SH-SY5Y (cell line): ENCODE data around the gene NXPH4.

Source experiments
- GATA2 ChIP-seq: IDR thresholded peaks from 2 replicates; pipeline ENCODE4 v1.6.1; 2011; ENCODE audit warnings: mild to moderate bottlenecking, low read depth, low read length
- GATA3 ChIP-seq: IDR thresholded peaks from 2 replicates; pipeline ENCODE4 v1.6.1; 2011; ENCODE audit warnings: low read depth, mild to moderate bottlenecking, low read length, moderate library complexity

Gene NXPH4

DNA sequence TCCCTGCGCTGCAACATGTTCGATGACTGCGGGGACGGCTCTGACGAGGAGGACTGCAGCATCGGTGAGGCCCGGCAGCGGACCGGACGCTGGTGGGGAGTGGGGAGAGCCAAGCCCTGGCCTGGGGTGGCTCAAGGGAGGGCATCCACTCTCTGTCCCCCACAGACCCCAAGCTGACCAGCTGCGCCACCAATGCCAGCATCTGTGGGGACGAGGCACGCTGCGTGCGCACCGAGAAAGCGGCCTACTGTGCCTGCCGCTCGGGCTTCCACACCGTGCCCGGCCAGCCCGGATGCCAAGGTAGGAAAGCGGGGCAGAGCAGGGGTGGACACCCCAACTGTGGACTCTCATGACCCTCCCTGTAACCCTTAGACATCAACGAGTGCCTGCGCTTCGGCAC lies 11.4 kb upstream of the NXPH4 start:
- TF ChIP-seq GATA3 (no peak), GATA2 (no peak)

- no peak for TF ChIP-seq GATA2
- TF ChIP-seq GATA3, result no peak
Observed at GRCh38 chr12:57205931-57206330, 10.7 kb upstream of the NXPH4 start.

DNA sequence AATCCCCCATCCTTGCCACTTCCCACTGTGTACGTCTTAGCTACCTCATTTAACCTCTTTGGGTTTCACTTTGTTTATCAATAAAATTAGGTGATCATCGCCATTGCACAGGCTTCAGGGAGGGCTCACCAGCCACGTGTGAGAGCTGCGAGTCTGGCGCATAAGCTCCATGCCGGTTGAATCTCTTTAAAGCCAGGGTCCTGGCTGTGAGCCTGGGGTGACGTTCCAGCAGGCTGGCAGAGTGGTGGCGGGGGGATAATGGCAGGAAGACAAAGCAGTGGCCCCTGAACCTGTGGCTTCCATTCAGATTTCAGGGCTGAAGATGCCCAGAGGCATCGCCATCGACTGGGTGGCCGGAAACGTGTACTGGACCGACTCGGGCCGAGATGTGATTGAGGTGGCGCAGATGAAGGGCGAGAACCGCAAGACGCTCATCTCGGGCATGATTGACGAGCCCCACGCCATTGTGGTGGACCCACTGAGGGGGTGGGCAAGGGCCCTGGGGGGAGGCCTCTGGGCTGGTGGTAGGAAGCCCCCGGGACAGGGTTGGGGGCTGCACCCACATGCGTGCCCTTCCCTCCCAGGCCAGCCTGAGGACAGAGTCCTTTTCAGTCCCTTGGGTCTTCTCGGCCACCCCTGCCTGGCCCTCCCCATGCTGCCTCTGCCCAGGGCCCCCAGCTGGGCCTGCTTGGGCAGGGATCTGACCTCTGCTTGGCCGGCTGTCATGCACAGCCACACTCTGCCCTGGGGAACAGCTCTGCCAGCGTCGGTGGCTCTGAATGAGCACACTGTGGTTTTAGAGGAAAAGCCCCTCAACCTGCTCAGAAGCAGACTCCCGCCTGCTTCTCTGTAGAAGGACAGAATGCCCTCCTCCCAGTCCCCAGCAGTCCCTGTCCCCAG lies 8.6 kb upstream of the NXPH4 start:
- no peak for TF ChIP-seq GATA2
- no peak for TF ChIP-seq GATA3

GRCh38 chr12:57208631-57209282 lies 7.8 kb upstream of the NXPH4 start:
- TF ChIP-seq GATA3 (no peak), GATA2 (no peak)

GRCh38 chr12:57209916-57210315 lies 6.7 kb upstream of the NXPH4 start:
- TF ChIP-seq GATA3, result no peak
- no peak for TF ChIP-seq GATA2

DNA sequence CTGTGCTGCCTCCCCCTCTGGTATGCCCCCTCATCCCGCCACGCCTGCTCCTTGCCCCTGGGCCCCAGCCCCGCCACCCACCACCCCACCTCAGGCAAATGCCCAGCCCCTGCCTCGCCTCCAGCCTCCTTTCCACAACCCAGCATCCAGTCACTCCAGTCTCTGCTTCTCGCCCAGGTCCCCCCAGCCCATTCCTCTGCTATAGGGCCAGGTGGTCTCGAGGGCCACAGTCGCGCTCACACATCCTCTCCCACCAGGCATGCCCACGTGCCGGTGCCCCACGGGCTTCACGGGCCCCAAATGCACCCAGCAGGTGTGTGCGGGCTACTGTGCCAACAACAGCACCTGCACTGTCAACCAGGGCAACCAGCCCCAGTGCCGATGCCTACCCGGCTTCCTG lies 6.1 kb upstream of the NXPH4 start:
- no peak for TF ChIP-seq GATA2
- no peak for TF ChIP-seq GATA3

DNA sequence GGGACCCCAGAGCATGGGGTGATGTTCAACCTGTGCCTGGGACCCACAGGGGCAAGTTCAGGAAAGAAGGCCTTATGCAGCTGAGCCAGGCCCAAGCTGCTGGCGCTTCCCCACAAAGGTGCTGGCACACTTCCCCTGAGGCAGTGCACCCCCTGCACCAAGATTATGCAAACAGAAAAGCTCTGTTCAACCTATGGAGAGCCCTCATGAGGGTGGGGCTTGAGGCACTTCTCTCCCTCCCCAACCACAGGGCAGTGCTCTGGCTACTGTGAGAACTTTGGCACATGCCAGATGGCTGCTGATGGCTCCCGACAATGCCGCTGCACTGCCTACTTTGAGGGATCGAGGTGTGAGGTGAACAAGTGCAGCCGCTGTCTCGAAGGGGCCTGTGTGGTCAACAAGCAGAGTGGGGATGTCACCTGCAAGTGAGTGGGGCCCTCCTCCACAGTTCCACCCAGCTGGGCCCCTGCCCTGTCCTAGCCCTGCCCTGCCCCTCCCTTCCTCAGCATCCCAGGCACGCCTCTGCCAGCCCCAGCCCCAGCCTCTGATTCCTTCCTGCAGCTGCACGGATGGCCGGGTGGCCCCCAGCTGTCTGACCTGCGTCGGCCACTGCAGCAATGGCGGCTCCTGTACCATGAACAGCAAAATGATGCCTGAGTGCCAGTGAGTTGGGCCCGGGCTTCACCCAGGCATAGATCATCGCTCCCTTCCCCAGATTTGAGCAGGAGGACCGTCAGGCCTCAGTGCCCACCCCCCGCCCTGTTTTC lies 5.5 kb upstream of the NXPH4 start:
- no peak for TF ChIP-seq GATA3
- TF ChIP-seq GATA2, result no peak

GRCh38 chr12:57211791-57212700 lies 4.5 kb upstream of the NXPH4 start:
- TF ChIP-seq GATA3, result no peak
- TF ChIP-seq GATA2, result no peak

DNA sequence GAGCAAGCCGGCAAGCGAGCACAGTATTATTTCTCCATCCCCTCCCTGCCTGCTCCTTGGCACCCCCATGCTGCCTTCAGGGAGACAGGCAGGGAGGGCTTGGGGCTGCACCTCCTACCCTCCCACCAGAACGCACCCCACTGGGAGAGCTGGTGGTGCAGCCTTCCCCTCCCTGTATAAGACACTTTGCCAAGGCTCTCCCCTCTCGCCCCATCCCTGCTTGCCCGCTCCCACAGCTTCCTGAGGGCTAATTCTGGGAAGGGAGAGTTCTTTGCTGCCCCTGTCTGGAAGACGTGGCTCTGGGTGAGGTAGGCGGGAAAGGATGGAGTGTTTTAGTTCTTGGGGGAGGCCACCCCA lies 3.9 kb upstream of the NXPH4 start:
- TF ChIP-seq GATA2, result no peak
- no peak for TF ChIP-seq GATA3

DNA sequence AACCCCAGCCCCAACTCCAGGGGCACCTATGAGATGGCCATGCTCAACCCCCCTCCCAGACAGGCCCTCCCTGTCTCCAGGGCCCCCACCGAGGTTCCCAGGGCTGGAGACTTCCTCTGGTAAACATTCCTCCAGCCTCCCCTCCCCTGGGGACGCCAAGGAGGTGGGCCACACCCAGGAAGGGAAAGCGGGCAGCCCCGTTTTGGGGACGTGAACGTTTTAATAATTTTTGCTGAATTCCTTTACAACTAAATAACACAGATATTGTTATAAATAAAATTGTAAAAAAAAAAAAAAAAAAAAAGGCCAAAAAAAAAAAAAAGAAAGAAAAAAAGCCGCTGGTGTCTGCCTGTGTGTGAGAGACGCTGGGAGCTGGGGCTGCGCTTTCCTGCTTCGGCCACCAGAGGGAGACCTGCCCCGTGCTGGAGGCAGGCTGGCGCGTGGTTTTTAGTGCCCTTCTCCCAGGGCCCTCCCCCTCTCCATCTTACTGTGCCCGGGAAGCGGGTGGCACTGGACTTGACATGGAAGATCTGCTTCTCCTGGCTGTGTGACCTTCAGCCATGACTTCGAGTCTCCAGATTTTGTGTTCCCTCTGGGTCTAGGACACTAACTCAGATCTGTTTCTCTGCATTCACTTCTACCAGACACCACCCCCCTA lies 3.4 kb upstream of the NXPH4 start:
- TF ChIP-seq GATA3 (no peak), GATA2 (no peak)

- no peak for TF ChIP-seq GATA2
- no peak for TF ChIP-seq GATA3
Observed at GRCh38 chr12:57213763-57214397, 2.7 kb upstream of the NXPH4 start.

- TF ChIP-seq GATA3 (no peak), GATA2 (no peak)
Observed at GRCh38 chr12:57214398-57214781, 2.2 kb upstream of the NXPH4 start.

- no peak for TF ChIP-seq GATA2
- no peak for TF ChIP-seq GATA3
Observed at GRCh38 chr12:57215065-57215464, 1.5 kb upstream of the NXPH4 start.

DNA sequence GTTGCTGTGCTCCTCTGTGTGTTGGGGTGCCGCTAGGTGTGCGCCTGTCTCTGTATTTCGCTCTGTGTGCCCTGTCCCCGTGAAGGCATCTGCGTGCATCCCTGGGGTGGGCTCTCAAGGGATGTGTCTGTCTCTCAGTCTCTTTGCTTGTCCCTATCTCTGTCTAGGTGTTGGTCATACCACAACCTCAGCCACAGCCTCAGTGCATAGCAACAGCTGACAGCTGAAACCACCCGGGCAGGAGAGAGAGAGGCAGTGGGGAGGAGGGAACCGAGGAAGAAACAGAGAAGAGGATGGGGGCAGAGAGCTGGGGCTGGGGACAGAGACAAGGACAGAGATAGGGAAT lies 953 bp upstream of the NXPH4 start:
- TF ChIP-seq GATA2, result no peak
- TF ChIP-seq GATA3, result no peak
